Ascending aorta (tissue), 2 donors: ENCODE data around the gene TFCP2L1. TPM values are rescaled to one million over a fixed set of nuclear protein-coding genes. Genes with fewer than 3 reads are reported as not detected.
"Not testable (repeated sequence)": the region's sequence is repeated elsewhere in the genome, so short reads cannot be mapped to it uniquely, and the experiment has no call there.

Experiments
- DNase-seq, 2 donors: peaks; one replicate each; pipeline ENCODE4 v3.0.0-alpha.2; 2019; ENCODE audit warnings: low spot score in 2 of 2
- H3K27ac ChIP-seq, 2 donors: fragments of 200-600 bp; sonication (generic); one replicate each; pipeline ENCODE4 v1.5.1; 2016 to 2017; ENCODE audit warnings: mild to moderate bottlenecking in 1 of 2
- H3K27me3 ChIP-seq: fragments of 200-600 bp; sonication (generic); one replicate; pipeline ENCODE4 v1.5.1; 2017
- H3K36me3 ChIP-seq, 2 donors: fragments of 200-600 bp; sonication (generic); one replicate each; pipeline ENCODE4 v1.5.1; 2016
- H3K4me1 ChIP-seq, 2 donors: fragments of 200-600 bp; sonication (generic); one replicate each; pipeline ENCODE4 v1.5.1; 2016 to 2017; ENCODE audit warnings: mild to moderate bottlenecking in 1 of 2
- H3K4me3 ChIP-seq, 2 donors: fragments of 200-600 bp; sonication (generic); one replicate each; pipeline ENCODE4 v1.5.1; 2016 to 2017; ENCODE audit warnings: mild to moderate bottlenecking in 1 of 2
- H3K9me3 ChIP-seq, 2 donors: fragments of 200-600 bp; sonication (generic); one replicate each; pipeline ENCODE4 v1.5.1; 2016
- intact Hi-C: fragments of 100-400 bp; cut with DNase I; formaldehyde crosslinking; loops from one replicate; pipeline ENCODE4 v1.15.1; 2023
- total RNA-seq: library from RNA; depleted of rRNA; stranded (reverse); fragments of >200 nt; gene quantifications from one replicate; pipeline ENCODE4 v1.1.0, GENCODE V29; 2016
- TF ChIP-seq, protein P1 (sequence below), 3 experiments: fragments of 200-600 bp in 2 of 3; fragments of 450-650 bp in 1 of 3; sonication (generic) in 2 of 3; IDR thresholded peaks; one replicate each; pipeline ENCODE4 v1.5.1; 2016 to 2019; ENCODE audit warnings: antibody characterized with exemption in 3 of 3, mild to moderate bottlenecking in 1 of 3, moderate library complexity in 1 of 3

The TFCP2L1 gene
- total RNA-seq, 1 donor from 2014 or later, result 5.5 TPM

DNA sequence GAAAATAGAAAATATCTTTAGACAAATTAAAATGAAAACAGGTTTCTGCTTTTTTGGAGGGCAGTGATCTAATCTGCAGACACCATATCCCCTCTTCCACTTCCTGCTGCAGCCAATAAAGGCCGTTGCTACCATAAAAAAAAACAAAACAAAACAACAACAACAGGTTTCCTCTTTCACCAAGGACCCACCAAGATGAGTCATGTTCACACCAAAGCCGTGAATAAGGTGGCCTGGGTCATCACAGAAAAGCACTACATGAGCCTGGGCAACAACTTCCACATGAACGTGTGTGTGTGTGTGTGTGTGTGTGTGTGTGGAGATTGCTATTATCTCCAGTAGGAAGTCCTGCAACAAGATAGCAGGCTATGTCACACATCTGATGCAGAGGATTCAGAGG is 24.8 kb upstream of the TFCP2L1 start:
- Histone ChIP-seq H3K27me3 (peaks cover 4% of the 10 kb centered on the region), H3K27ac (no peak overlapping the region), H3K4me3 (no peak overlapping the region), H3K4me1 (no peaks in the 10 kb centered on the region), H3K36me3 (no peaks in the 10 kb centered on the region), H3K9me3 (no peaks in the 10 kb centered on the region)
- TF ChIP-seq, protein P1, sequence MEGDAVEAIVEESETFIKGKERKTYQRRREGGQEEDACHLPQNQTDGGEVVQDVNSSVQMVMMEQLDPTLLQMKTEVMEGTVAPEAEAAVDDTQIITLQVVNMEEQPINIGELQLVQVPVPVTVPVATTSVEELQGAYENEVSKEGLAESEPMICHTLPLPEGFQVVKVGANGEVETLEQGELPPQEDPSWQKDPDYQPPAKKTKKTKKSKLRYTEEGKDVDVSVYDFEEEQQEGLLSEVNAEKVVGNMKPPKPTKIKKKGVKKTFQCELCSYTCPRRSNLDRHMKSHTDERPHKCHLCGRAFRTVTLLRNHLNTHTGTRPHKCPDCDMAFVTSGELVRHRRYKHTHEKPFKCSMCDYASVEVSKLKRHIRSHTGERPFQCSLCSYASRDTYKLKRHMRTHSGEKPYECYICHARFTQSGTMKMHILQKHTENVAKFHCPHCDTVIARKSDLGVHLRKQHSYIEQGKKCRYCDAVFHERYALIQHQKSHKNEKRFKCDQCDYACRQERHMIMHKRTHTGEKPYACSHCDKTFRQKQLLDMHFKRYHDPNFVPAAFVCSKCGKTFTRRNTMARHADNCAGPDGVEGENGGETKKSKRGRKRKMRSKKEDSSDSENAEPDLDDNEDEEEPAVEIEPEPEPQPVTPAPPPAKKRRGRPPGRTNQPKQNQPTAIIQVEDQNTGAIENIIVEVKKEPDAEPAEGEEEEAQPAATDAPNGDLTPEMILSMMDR (IDR thresholded peaks at IDR 0.05), result no peak
- DNase-seq, result peak in 1 of 2 donors; percentile 27
- intact Hi-C loops, result no loop called here

DNA sequence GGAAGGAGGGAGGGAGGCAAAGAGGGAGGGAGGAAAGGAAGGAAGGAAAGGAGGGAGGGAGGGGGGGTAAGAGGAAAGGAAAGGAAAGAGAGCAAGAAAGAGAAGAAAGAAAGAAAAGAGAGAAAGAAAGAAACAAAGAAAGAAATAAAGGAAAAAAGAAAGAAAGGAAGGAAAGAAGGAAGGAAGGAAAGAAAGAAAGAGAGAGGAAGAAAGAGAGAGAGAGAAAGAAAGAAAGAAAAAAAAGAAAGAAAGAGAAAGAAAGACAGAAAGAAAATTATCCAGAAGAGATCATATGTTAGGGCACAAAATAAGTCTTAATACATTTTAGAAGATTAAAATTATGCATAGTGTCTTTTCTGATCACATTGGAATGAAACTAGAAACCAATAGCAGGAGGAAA is 24.3 kb upstream of the TFCP2L1 start:
- TF ChIP-seq, protein P1 (IDR thresholded peaks at IDR 0.05), result no peak
- Histone ChIP-seq H3K9me3 (no peaks in the 10 kb centered on the region), H3K4me3 (no peak overlapping the region), H3K27me3 (peaks cover 4% of the 10 kb centered on the region), H3K27ac (no peak overlapping the region), H3K4me1 (no peaks in the 10 kb centered on the region), H3K36me3 (no peaks in the 10 kb centered on the region)
- intact Hi-C loops, result no loop called here
- no peak for DNase-seq

GRCh38 chr2:121307048-121307447 is 22.0 kb upstream of the TFCP2L1 start:
- Histone ChIP-seq H3K4me3 (no peak overlapping the region), H3K27me3 (peaks cover 4% of the 10 kb centered on the region), H3K9me3 (no peaks in the 10 kb centered on the region), H3K27ac (no peak overlapping the region), H3K4me1 (no peaks in the 10 kb centered on the region), H3K36me3 (no peaks in the 10 kb centered on the region)
- intact Hi-C loops, result no loop called here
- DNase-seq, result no peak
- TF ChIP-seq, protein P1 (IDR thresholded peaks at IDR 0.05), result no peak

- intact Hi-C loops, result no loop called here
- Histone ChIP-seq H3K4me3 (no peak overlapping the region), H3K9me3 (no peaks in the 10 kb centered on the region), H3K27ac (no peak overlapping the region), H3K27me3 (peaks cover 4% of the 10 kb centered on the region), H3K36me3 (no peaks in the 10 kb centered on the region), H3K4me1 (no peaks in the 10 kb centered on the region)
- TF ChIP-seq, protein P1 (IDR thresholded peaks at IDR 0.05), result no peak
- no peak for DNase-seq
Observed at GRCh38 chr2:121304941-121305340, 19.9 kb upstream of the TFCP2L1 start.

GRCh38 chr2:121303531-121304263 is 18.7 kb upstream of the TFCP2L1 start:
- peak in 1 of 2 donors; percentile 55 for DNase-seq
- no peak overlapping the region for H3K4me3 ChIP-seq
- TF ChIP-seq, protein P1 (IDR thresholded peaks at IDR 0.05), result no peak
- H3K9me3 ChIP-seq, result no peaks in the 10 kb centered on the region
- intact Hi-C loops, result no loop called here
- peaks cover 4% of the 10 kb centered on the region for H3K27me3 ChIP-seq
- no peak overlapping the region for H3K27ac ChIP-seq
- no peaks in the 10 kb centered on the region for H3K4me1 ChIP-seq
- H3K36me3 ChIP-seq, result no peaks in the 10 kb centered on the region

DNA sequence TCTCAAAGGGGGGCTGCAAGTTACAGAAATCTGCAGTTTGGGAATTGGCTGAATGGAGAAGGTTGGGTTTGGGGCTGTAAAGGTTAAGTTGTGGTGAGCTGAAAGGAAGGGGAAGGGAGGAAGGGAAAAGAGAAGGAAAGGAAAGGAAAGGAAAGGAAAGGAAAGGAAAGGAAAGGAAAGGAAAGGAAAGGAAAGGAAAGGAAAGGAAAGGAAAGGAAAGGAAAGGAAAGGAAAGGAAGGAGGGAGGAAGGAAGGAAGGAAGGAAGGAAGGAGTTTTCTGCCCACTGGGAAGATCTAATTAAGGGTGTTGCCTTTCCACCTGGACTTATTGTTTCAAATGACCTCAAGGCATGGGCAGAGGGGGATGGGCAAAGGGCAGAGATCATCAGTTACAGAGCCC is 16.2 kb upstream of the TFCP2L1 start:
- H3K36me3 ChIP-seq, intact Hi-C loops, DNase-seq, H3K27ac ChIP-seq, H3K9me3 ChIP-seq, H3K27me3 ChIP-seq, H3K4me1 ChIP-seq, H3K4me3 ChIP-seq: not testable (repeated sequence)
